ENCODE measurements around the gene GABARAP.

GABARAP gene

DNA sequence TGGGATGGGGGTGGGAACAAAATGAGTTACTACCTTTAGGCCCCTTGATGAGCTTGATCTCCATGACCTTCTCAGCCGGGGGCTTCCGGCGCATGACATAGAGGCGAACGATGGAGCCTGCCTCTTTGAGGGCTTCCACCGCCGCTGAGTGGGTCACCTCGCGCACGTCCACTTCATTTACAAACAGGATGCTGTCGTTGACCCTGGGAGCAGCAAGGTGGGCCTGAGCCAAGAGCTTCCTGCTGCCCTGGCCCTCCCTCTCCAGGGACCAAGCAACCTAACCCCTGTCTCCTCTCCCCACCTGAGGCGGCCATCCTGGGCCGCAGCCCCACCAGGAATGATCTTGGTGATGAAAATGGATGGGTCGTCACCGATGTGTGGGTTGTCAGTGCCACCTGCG lies 38.9 kb downstream of the GABARAP start:
- H3K9me3 Mint-ChIP-seq, result no peaks in the 10 kb centered on the region
- peak overlapping the region; percentile 17 for H3K4me3 Mint-ChIP-seq
- peaks cover 32% of the 10 kb centered on the region for H3K4me1 Mint-ChIP-seq (ENCODE audit: low read depth)
- peaks cover 9% of the 10 kb centered on the region for H3K36me3 Mint-ChIP-seq (ENCODE audit: low read depth)
- H3K27me3 Mint-ChIP-seq (ENCODE audit: low read depth), result no peaks in the 10 kb centered on the region
- H3K27ac Mint-ChIP-seq, result no peak overlapping the region

DNA sequence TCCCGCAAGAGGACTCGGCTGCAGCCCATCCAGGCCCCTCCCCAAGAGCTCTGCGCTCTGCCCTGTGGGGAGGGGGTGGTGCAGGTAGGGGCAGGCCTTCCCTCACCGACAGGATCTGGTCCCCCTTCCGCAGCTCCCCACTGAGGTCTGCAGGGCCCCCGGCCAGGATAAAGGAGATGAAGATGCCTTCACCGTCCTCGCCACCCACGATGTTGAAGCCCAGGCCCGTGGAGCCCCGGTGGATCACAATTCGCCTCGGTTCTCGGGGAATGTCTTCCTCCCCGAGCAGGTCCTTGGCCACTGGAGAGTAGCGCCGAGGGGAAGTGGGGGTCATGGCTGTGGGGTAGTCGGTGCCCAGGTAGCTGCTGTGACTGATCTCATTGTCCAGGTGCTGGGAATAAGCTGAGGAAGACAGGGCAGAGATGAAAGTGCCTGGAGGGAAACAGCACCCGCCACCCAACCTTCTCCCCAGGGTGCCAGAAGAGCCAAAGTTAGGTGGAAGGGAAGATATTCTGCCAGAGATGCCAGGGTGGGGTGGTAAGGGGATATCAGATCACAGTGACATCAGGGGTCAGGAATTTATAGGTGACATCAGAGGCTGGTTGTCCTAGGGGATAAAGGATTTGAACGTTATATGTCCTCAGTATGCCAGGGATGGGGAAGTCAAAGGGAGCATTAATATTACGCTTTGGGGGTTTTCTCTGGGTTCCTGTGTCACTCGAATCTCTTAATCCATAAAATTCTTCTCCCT lies 45.4 kb downstream of the GABARAP start:
- Mint-ChIP-seq H3K9me3 (no peaks in the 10 kb centered on the region), H3K4me3 (no peak overlapping the region), H3K27ac (no peak overlapping the region), H3K27me3 (ENCODE audit: low read depth) (no peaks in the 10 kb centered on the region), H3K36me3 (ENCODE audit: low read depth) (peaks cover 5% of the 10 kb centered on the region), H3K4me1 (ENCODE audit: low read depth) (no peaks in the 10 kb centered on the region)

DNA sequence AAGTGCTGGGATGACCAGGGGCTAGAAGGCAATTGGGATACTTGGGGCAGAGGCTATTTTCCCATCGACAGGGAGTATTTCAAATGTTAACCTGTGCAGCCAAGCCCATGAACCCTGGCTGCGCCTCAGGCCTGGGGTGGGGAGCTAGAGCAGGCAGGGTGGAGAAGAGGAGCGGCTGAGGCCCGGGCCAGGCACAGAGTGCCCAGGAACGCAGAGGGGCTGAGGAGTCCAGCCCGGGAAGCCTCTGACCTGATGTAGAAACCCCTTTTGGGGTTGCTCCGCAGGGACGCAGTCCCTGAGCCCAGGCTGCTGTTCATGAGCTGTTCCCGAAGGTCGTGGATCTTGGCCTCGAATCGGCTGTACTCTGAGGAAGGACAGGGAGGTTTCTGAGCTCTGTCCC lies 46.3 kb downstream of the GABARAP start:
- Mint-ChIP-seq H3K27ac (no peak overlapping the region), H3K4me1 (ENCODE audit: low read depth) (no peaks in the 10 kb centered on the region), H3K36me3 (ENCODE audit: low read depth) (peaks cover 5% of the 10 kb centered on the region), H3K9me3 (no peaks in the 10 kb centered on the region), H3K4me3 (no peak overlapping the region), H3K27me3 (ENCODE audit: low read depth) (no peaks in the 10 kb centered on the region)

DNA sequence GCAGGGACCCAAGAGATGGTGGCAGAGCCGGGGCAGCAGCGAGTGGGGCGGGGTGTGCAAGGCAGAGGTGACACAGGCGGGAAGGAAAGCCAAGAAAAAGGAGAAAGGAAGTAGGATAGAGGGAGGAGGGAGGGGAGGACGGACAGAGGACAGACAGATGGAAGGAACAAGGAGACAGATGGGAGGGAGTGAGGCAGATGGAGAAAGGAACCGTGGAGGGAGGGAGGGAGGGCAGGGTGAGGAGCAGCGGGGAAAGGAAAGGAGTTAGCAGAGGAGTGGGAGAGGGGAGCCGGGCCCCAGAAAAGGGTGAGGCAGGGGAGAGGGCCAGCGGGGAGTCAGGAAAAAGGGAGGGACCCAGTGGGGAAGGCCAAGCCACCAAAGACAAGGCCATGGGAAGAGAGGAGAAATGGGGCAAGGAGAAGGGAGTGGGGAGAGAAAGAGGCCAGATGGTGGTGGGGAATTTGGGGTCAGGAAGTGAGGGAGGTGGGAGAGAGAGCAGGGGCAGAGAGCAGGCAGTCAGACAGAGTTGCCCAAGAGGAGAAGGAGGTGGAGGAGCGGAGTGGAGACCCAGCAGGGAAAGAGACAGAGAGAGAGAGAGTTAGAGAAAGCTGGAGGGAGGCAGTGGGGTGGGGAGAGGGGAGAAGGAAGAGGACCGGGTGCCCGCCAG lies 49.8 kb downstream of the GABARAP start:
- Mint-ChIP-seq H3K4me3 (no peak overlapping the region), H3K36me3 (ENCODE audit: low read depth) (peaks cover 5% of the 10 kb centered on the region), H3K27me3 (ENCODE audit: low read depth) (no peaks in the 10 kb centered on the region), H3K4me1 (ENCODE audit: low read depth) (no peaks in the 10 kb centered on the region), H3K27ac (no peak overlapping the region), H3K9me3 (no peaks in the 10 kb centered on the region)

DNA sequence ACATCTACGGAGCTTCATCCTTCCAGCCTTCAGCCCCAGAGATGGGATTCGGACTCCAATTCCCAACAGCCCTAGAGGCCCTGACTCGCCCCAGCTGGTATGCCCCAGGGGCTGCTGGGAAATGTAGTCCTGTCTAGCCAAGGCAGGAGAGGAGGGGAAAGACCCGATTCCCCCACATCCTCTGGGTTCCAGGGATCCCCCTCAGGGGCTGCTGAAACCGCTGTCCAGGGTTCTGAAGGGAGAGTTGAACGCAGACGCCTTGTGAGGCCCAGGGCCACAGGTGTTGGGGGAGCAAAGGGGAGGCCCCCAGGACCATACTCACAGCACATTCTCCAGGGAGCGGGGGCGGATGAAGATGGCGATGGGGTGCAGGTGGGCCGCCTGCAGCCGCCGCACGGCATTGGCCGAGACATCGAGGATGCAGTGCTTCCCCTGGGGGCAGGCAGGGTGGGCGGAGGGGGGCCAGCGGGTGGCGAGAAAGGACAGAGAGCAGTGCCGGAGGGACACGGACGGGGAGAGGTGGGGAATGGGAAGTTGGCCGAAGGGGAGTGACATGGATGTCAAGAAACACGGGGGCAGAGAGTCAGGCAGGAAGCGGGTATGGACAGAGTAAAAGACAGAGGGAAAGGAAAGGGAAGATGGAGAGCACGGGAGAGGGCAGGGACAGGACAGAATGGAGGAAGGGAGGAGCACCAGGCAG lies 50.5 kb downstream of the GABARAP start:
- no peaks in the 10 kb centered on the region for H3K9me3 Mint-ChIP-seq
- peaks cover under 1% of the 10 kb centered on the region for H3K4me1 Mint-ChIP-seq (ENCODE audit: low read depth)
- H3K27me3 Mint-ChIP-seq (ENCODE audit: low read depth), result no peaks in the 10 kb centered on the region
- H3K4me3 Mint-ChIP-seq, result no peak overlapping the region
- peaks cover 5% of the 10 kb centered on the region for H3K36me3 Mint-ChIP-seq (ENCODE audit: low read depth)
- H3K27ac Mint-ChIP-seq, result no peak overlapping the region

DNA sequence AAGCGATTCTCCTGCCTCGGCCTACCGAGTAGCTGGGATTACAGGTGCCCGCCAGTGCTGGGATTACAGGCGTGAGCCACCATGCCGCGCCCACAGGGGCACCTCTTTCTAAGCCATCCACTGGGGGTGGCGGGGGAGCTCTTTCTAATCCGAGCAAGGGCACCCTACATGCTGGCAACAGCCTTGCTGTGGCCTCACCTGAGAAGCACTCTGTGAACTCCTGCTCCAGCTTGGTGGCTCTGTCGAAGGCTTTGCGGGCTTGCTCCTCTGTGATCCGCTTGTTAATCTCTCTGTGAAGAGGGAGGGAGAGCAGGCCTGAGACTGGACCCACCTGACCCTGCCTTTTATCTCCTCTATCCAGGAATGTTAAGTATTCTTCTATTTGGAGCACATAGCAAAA lies 51.2 kb downstream of the GABARAP start:
- Mint-ChIP-seq H3K36me3 (ENCODE audit: low read depth) (peaks cover 5% of the 10 kb centered on the region), H3K27me3 (ENCODE audit: low read depth) (no peaks in the 10 kb centered on the region), H3K4me1 (ENCODE audit: low read depth) (peaks cover 5% of the 10 kb centered on the region), H3K27ac (no peak overlapping the region), H3K4me3 (no peak overlapping the region), H3K9me3 (no peaks in the 10 kb centered on the region)

DNA sequence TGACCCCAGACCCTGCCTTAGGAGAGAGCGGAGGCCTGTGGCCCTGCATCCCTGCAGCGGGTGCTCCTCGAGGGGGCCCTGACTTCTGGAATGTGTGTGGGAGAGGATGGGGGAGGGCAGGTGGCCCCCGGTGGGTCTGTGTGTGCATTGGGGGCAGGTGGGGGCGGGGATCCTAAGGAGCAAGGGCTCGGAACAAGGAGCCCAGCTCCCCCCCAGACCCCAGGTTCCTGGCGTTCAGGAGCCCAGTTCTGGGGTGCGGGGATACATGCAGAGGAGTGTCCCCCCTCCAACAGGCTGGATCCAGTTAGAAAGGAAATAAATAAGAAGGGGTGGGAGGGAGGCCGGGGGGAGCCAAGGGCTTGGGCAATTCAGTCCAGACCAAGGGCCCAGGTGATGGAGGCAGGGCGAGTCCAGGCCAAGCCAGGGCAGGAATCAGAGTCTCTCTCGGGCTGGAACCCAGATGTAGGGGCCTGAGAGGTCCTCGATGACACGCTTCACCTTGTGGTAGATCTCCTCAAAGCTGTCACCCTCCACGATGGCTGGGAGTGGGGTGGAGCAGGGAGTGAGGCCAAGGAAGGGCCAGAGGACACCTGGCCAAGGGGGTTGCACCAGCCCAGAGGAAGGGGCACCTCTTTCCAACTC lies 51.9 kb downstream of the GABARAP start:
- Mint-ChIP-seq H3K4me3 (no peak overlapping the region), H3K9me3 (no peaks in the 10 kb centered on the region)

More for the DNA sequence above, 51.9 kb downstream of the GABARAP start:
- Mint-ChIP-seq H3K4me1 (ENCODE audit: low read depth) (peaks cover 5% of the 10 kb centered on the region), H3K36me3 (ENCODE audit: low read depth) (peaks cover 5% of the 10 kb centered on the region), H3K27me3 (ENCODE audit: low read depth) (no peaks in the 10 kb centered on the region), H3K27ac (no peak overlapping the region)
